SK-N-SH treated with all-trans-retinoic acid at 6 μM for 48 hours (cell line): ENCODE results near the gene KIF15.

Experiments used
- ATAC-seq: fragments of 200-7000 bp; cut with Tn5 transposase; 3 replicates; pipeline ENCODE4 v1.9.1; 2020; ENCODE audit warnings: mild to moderate bottlenecking, moderate library complexity
- ARNTL ChIP-seq: fragments of 450-650 bp; formaldehyde crosslinking; IDR thresholded peaks from 2 replicates; pipeline ENCODE4 v1.5.0; 2020; ENCODE audit warnings: low read depth, mild to moderate bottlenecking, moderate library complexity, borderline replicate concordance
- BACH2 ChIP-seq: fragments of 250-450 bp; sonication (Bioruptor Pico); IDR thresholded peaks from 2 replicates; pipeline ENCODE4 v1.9.0; 2021; ENCODE audit warnings: mild to moderate bottlenecking, borderline replicate concordance
- ESRRG ChIP-seq: fragments of 250-450 bp; sonication (Bioruptor Pico); IDR thresholded peaks from 2 replicates; pipeline ENCODE4 v1.6.1; 2021; ENCODE audit warnings: mild to moderate bottlenecking
- OSR1 ChIP-seq: fragments of 250-450 bp; sonication (Bioruptor Pico); IDR thresholded peaks from 2 replicates; pipeline ENCODE4 v1.8.0; 2022; ENCODE audit warnings: moderate library complexity, mild to moderate bottlenecking, inconsistent platforms
- POU6F1 ChIP-seq: fragments of 250-450 bp; sonication (Bioruptor Pico); IDR thresholded peaks from 2 replicates; pipeline ENCODE4 v1.8.0; 2021; ENCODE audit warnings: low read depth, mild to moderate bottlenecking, moderate library complexity, borderline replicate concordance
- PPARA ChIP-seq: fragments of 250-450 bp; sonication (Bioruptor Pico); IDR thresholded peaks from 2 replicates; pipeline ENCODE4 v1.5.0; 2020; ENCODE audit warnings: mild to moderate bottlenecking, borderline replicate concordance
- RARB ChIP-seq: fragments of 250-450 bp; sonication (Bioruptor Pico); IDR thresholded peaks from 2 replicates; pipeline ENCODE4 v1.8.0; 2021; ENCODE audit warnings: mild to moderate bottlenecking, moderate library complexity
- SNAI2 ChIP-seq: fragments of 250-450 bp; sonication (Bioruptor Pico); IDR thresholded peaks from 2 replicates; pipeline ENCODE4 v1.5.0; 2020; ENCODE audit warnings: mild to moderate bottlenecking, moderate library complexity
- TCF4 ChIP-seq: fragments of 250-450 bp; sonication (Bioruptor Pico); IDR thresholded peaks from 2 replicates; pipeline ENCODE4 v1.8.0; 2021; ENCODE audit warnings: mild to moderate bottlenecking, moderate library complexity, borderline replicate concordance
- ZFP3 ChIP-seq: fragments of 250-450 bp; sonication (Bioruptor Pico); IDR thresholded peaks from 2 replicates; pipeline ENCODE4 v1.5.0; 2020; ENCODE audit warnings: mild to moderate bottlenecking, moderate library complexity
- ZFP30 ChIP-seq: fragments of 450-650 bp; formaldehyde crosslinking; IDR thresholded peaks from 2 replicates; pipeline ENCODE4 v1.5.0; 2022; ENCODE audit warnings: mild to moderate bottlenecking, moderate library complexity
- ZNF565 ChIP-seq: fragments of 450-650 bp; formaldehyde crosslinking; conservative IDR thresholded peaks from 2 replicates; pipeline ENCODE4 v1.5.0; 2020; ENCODE audit warnings: low read depth, mild to moderate bottlenecking, moderate library complexity
- ZNF70 ChIP-seq: fragments of 450-650 bp; formaldehyde crosslinking; IDR thresholded peaks from 2 replicates; pipeline ENCODE4 v1.5.0; 2020; ENCODE audit warnings: mild to moderate bottlenecking, moderate library complexity
- TF ChIP-seq, protein P1 (sequence below): fragments of 250-450 bp; sonication (Bioruptor Pico); IDR thresholded peaks from 2 replicates; pipeline ENCODE4 v1.5.1; 2020; ENCODE audit warnings: low read depth, mild to moderate bottlenecking, moderate library complexity
- TF ChIP-seq, protein P2 (sequence below): fragments of 250-450 bp; sonication (Bioruptor Pico); IDR thresholded peaks from 2 replicates; pipeline ENCODE4 v1.5.1; 2021; ENCODE audit warnings: mild to moderate bottlenecking, moderate library complexity
- TF ChIP-seq, protein P3 (sequence below): fragments of 250-450 bp; sonication (Bioruptor Pico); IDR thresholded peaks from 2 replicates; pipeline ENCODE4 v1.5.0; 2020; ENCODE audit warnings: mild to moderate bottlenecking, moderate library complexity

The KIF15 gene

DNA sequence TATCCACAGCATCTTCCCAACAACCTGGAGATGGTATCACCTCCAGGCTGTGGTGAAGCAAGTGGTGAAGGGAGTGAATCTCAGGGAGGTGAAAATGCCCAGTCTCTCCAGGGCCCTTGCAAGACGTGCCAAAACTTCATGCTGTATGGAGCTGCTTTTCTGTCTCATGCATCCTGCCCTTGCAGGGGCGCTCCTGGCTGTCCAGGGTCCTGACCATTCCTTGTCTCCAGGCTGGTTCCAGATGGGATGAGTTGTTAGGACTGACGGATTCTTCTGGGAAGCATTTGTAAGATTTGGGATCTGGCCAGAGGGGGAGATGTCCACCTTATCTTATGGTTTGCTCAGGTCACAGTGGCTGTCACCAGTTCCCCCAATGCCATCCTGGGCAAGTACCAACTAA lies 128.7 kb downstream of the KIF15 start (continued):
- TF ChIP-seq POU6F1: no peak
- TF ChIP-seq TCF4 (CRISPR knock-in tag): no peak
- TF ChIP-seq ARNTL (CRISPR knock-in tag): no peak
- TF ChIP-seq, all 23 proteins: peak for 0

DNA sequence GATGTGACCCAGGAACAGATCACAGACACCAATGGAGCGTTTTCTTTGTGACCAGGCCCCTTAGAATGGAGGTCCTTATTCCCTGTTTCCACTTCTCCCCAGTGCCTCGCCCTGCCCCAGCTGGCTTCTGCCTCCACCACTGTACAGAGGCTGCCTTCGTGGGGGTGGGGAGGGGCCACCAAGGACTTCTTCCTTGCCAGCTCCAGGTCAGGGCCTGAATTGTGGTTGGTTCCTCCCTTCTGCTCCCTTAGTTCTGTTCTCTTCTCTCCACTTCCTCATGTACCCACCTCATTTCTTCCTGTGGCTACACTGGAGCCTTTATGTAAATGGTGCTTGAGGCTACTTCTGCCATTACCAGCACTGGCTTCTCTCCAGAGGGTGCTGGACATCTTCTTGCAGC lies 129.3 kb downstream of the KIF15 start:
- TF ChIP-seq ESRRG (CRISPR knock-in tag) (no peak), ZFP30 (CRISPR knock-in tag) (no peak)
- ATAC-seq: no peak

DNA sequence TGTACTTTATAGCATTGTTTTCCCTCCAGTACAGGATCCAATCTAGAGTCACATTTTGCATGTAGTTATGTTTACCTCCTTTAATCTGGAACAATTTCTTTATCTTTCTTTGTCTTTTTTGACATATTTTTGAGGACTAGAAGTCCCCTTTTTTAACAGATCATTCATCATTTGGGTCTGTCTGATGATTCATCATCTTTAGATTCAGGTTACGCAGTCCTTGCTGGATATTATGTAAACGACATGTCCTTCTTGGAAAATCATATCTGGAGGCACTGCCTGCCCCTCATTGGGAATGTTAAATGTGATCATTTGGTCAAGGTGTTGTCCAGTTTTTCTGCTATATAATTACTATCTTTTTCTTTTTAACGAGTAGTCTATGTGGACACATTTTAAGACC lies 131.1 kb downstream of the KIF15 start:
- TF ChIP-seq ESRRG (CRISPR knock-in tag) (no peak), ARNTL (CRISPR knock-in tag) (no peak), ZNF70 (no peak), ZFP30 (CRISPR knock-in tag) (no peak), BACH2 (CRISPR knock-in tag) (no peak), ZNF565 (CRISPR knock-in tag) (no peak), RARB (CRISPR knock-in tag) (no peak), OSR1 (no peak), PPARA (no peak), ZFP3 (CRISPR knock-in tag) (no peak)
- TF ChIP-seq, protein P1, sequence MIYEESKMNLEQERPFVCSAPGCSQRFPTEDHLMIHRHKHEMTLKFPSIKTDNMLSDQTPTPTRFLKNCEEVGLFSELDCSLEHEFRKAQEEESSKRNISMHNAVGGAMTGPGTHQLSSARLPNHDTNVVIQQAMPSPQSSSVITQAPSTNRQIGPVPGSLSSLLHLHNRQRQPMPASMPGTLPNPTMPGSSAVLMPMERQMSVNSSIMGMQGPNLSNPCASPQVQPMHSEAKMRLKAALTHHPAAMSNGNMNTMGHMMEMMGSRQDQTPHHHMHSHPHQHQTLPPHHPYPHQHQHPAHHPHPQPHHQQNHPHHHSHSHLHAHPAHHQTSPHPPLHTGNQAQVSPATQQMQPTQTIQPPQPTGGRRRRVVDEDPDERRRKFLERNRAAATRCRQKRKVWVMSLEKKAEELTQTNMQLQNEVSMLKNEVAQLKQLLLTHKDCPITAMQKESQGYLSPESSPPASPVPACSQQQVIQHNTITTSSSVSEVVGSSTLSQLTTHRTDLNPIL: no peak
- TF ChIP-seq, protein P2, sequence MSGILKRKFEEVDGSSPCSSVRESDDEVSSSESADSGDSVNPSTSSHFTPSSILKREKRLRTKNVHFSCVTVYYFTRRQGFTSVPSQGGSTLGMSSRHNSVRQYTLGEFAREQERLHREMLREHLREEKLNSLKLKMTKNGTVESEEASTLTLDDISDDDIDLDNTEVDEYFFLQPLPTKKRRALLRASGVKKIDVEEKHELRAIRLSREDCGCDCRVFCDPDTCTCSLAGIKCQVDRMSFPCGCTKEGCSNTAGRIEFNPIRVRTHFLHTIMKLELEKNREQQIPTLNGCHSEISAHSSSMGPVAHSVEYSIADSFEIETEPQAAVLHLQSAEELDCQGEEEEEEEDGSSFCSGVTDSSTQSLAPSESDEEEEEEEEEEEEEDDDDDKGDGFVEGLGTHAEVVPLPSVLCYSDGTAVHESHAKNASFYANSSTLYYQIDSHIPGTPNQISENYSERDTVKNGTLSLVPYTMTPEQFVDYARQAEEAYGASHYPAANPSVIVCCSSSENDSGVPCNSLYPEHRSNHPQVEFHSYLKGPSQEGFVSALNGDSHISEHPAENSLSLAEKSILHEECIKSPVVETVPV (CRISPR knock-in tag): no peak
- TF ChIP-seq, protein P3, sequence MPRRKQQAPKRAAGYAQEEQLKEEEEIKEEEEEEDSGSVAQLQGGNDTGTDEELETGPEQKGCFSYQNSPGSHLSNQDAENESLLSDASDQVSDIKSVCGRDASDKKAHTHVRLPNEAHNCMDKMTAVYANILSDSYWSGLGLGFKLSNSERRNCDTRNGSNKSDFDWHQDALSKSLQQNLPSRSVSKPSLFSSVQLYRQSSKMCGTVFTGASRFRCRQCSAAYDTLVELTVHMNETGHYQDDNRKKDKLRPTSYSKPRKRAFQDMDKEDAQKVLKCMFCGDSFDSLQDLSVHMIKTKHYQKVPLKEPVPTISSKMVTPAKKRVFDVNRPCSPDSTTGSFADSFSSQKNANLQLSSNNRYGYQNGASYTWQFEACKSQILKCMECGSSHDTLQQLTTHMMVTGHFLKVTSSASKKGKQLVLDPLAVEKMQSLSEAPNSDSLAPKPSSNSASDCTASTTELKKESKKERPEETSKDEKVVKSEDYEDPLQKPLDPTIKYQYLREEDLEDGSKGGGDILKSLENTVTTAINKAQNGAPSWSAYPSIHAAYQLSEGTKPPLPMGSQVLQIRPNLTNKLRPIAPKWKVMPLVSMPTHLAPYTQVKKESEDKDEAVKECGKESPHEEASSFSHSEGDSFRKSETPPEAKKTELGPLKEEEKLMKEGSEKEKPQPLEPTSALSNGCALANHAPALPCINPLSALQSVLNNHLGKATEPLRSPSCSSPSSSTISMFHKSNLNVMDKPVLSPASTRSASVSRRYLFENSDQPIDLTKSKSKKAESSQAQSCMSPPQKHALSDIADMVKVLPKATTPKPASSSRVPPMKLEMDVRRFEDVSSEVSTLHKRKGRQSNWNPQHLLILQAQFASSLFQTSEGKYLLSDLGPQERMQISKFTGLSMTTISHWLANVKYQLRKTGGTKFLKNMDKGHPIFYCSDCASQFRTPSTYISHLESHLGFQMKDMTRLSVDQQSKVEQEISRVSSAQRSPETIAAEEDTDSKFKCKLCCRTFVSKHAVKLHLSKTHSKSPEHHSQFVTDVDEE (CRISPR knock-in tag): no peak
- TF ChIP-seq, all 23 proteins: peak for 0

GRCh38 chr3:44893097-44893496 lies 131.5 kb downstream of the KIF15 start:
- TF ChIP-seq OSR1: no peak
- TF ChIP-seq, protein P2 (CRISPR knock-in tag): no peak
- no peak for TF ChIP-seq TCF4 (CRISPR knock-in tag)
- no peak for TF ChIP-seq ZNF70
- TF ChIP-seq POU6F1: no peak
- TF ChIP-seq ZFP3 (CRISPR knock-in tag): no peak
- TF ChIP-seq SNAI2 (CRISPR knock-in tag): no peak
- no peak for TF ChIP-seq BACH2 (CRISPR knock-in tag)
- TF ChIP-seq, all 23 proteins: peak for 0
- ATAC-seq: peak; percentile 73

More for the DNA sequence above, 131.1 kb downstream of the KIF15 start:
- ATAC-seq: peak; percentile 49; the same call in 2 of the 3 replicates
